Neuronal stem cell (in vitro differentiated cells): ENCODE results near the gene RC3H2. TPM values are rescaled to one million over a fixed set of nuclear protein-coding genes. Genes with fewer than 3 reads are reported as not detected.

ENCODE experiments used
- DNase-seq: peaks from one replicate; pipeline ENCODE4 v3.0.0-alpha.2; 2013; ENCODE audit warnings: low spot score
- H2AFZ ChIP-seq: one replicate; pipeline ENCODE4 v1.6.1; 2013; ENCODE audit warnings: mild to moderate bottlenecking, low read length, inconsistent platforms
- H2AK5ac ChIP-seq: 2 replicates; pipeline ENCODE4 v1.6.1; 2013; ENCODE audit warnings: low read depth, mild to moderate bottlenecking, inconsistent platforms, low read length, moderate library complexity, mixed read lengths
- H2BK120ac ChIP-seq: 2 replicates; pipeline ENCODE4 v1.6.1; 2013; ENCODE audit warnings: low read depth, mild to moderate bottlenecking, inconsistent platforms, low read length, moderate library complexity, mixed read lengths
- H2BK12ac ChIP-seq: one replicate; pipeline ENCODE4 v1.6.1; 2013; ENCODE audit warnings: low read length, inconsistent platforms
- H2BK15ac ChIP-seq: 2 replicates; pipeline ENCODE4 v1.6.1; 2013; ENCODE audit warnings: mild to moderate bottlenecking, low read length, inconsistent platforms, mixed read lengths
- H2BK5ac ChIP-seq: one replicate; pipeline ENCODE4 v1.6.1; 2013; ENCODE audit warnings: inconsistent platforms, mild to moderate bottlenecking, low read length, moderate library complexity
- H3K14ac ChIP-seq: one replicate; pipeline ENCODE4 v1.6.1; 2013; ENCODE audit warnings: low read length, inconsistent platforms
- H3K18ac ChIP-seq: 2 replicates; pipeline ENCODE4 v1.6.1; 2013; ENCODE audit warnings: low read length, inconsistent platforms
- H3K23ac ChIP-seq: 2 replicates; pipeline ENCODE4 v1.6.1; 2013; ENCODE audit warnings: low read depth, mild to moderate bottlenecking, mixed read lengths, low read length, inconsistent platforms; ENCODE audit not compliant: poor library complexity
- H3K27ac ChIP-seq: replicated peaks from 3 replicates; pipeline ENCODE4 v1.5.1; 2013; ENCODE audit warnings: low read length, inconsistent platforms
- H3K27me3 ChIP-seq, 3 experiments: 2 replicates each; pipeline ENCODE4 v1.6.1; 2013; ENCODE audit warnings: low read length in 3 of 3, mild to moderate bottlenecking in 2 of 3, inconsistent platforms in 1 of 3, low read depth in 1 of 3, mixed read lengths in 1 of 3, moderate library complexity in 1 of 3; ENCODE audit not compliant: control insufficient read depth in 3 of 3, insufficient read depth in 3 of 3
- H3K36me3 ChIP-seq, 2 donors: replicated peaks in 1 of 2; 2 replicates each; pipeline ENCODE4 v1.6.1; 2013; ENCODE audit warnings: low read length in 2 of 2; ENCODE audit not compliant: control insufficient read depth in 2 of 2, insufficient read depth in 2 of 2
- H3K4ac ChIP-seq: 2 replicates; pipeline ENCODE4 v1.6.1; 2013; ENCODE audit warnings: inconsistent platforms, mild to moderate bottlenecking, low read length, moderate library complexity
- H3K4me1 ChIP-seq, 2 donors: 1 replicate in 1 of 2; 2 replicates in 1 of 2; pipeline ENCODE4 v1.6.1; 2013; ENCODE audit warnings: low read length in 2 of 2, low read depth in 1 of 2; ENCODE audit not compliant: control insufficient read depth in 2 of 2, insufficient read depth in 1 of 2
- H3K4me2 ChIP-seq: one replicate; pipeline ENCODE4 v1.6.1; 2013; ENCODE audit warnings: mild to moderate bottlenecking, low read length, inconsistent platforms; ENCODE audit not compliant: insufficient read depth, poor library complexity, severe bottlenecking
- H3K4me3 ChIP-seq, 2 donors: 2 replicates each; pipeline ENCODE4 v1.5.1; 2013; ENCODE audit warnings: low read length in 2 of 2, mild to moderate bottlenecking in 2 of 2, inconsistent platforms in 1 of 2, moderate library complexity in 1 of 2
- H3K79me1 ChIP-seq: one replicate; pipeline ENCODE4 v1.6.1; 2013; ENCODE audit warnings: low read depth, mild to moderate bottlenecking, inconsistent platforms, low read length, moderate library complexity
- H3K9ac ChIP-seq: one replicate; pipeline ENCODE4 v1.6.1; 2013; ENCODE audit warnings: mild to moderate bottlenecking, low read depth, low read length, inconsistent platforms; ENCODE audit not compliant: poor library complexity
- H3K9me3 ChIP-seq, 2 donors: replicated peaks in 1 of 2; 2 replicates each; pipeline versions ENCODE3 to v1.6.1; 2013; ENCODE audit warnings: low read length in 2 of 2, mild to moderate bottlenecking in 2 of 2, inconsistent platforms in 1 of 2, low read depth in 1 of 2, mixed read lengths in 1 of 2, moderate library complexity in 1 of 2; ENCODE audit not compliant: control insufficient read depth in 2 of 2, insufficient read depth in 1 of 2
- H4K8ac ChIP-seq: one replicate; pipeline ENCODE4 v1.6.1; 2013; ENCODE audit warnings: low read depth, mild to moderate bottlenecking, inconsistent platforms, low read length, moderate library complexity
- H4K91ac ChIP-seq: one replicate; pipeline ENCODE4 v1.6.1; 2013; ENCODE audit warnings: low read length, low read depth, mild to moderate bottlenecking, inconsistent platforms; ENCODE audit not compliant: poor library complexity
- WGBS, 2 donors: extraction: QIAGEN DNeasy Blood & Tissue Kit; methylation state at CpG; one replicate each; pipeline ENCODE4 v1.1.7; 2013; ENCODE audit warnings: missing lambda C conversion rate in 2 of 2, mixed read lengths in 1 of 2; ENCODE audit not compliant: insufficient read length in 2 of 2, insufficient replicate concordance in 1 of 2; ENCODE audit errors: extremely low coverage in 2 of 2; 5-methylcytosine and 5-hydroxymethylcytosine counted together
- polyA plus RNA-seq, 2 experiments: library from polyadenylated mRNA; stranded (reverse); fragments of 200-250 nt; gene quantifications; one replicate each; pipeline ENCODE4 v1.2.3, GENCODE V29; 2013

RC3H2 gene, protein sequence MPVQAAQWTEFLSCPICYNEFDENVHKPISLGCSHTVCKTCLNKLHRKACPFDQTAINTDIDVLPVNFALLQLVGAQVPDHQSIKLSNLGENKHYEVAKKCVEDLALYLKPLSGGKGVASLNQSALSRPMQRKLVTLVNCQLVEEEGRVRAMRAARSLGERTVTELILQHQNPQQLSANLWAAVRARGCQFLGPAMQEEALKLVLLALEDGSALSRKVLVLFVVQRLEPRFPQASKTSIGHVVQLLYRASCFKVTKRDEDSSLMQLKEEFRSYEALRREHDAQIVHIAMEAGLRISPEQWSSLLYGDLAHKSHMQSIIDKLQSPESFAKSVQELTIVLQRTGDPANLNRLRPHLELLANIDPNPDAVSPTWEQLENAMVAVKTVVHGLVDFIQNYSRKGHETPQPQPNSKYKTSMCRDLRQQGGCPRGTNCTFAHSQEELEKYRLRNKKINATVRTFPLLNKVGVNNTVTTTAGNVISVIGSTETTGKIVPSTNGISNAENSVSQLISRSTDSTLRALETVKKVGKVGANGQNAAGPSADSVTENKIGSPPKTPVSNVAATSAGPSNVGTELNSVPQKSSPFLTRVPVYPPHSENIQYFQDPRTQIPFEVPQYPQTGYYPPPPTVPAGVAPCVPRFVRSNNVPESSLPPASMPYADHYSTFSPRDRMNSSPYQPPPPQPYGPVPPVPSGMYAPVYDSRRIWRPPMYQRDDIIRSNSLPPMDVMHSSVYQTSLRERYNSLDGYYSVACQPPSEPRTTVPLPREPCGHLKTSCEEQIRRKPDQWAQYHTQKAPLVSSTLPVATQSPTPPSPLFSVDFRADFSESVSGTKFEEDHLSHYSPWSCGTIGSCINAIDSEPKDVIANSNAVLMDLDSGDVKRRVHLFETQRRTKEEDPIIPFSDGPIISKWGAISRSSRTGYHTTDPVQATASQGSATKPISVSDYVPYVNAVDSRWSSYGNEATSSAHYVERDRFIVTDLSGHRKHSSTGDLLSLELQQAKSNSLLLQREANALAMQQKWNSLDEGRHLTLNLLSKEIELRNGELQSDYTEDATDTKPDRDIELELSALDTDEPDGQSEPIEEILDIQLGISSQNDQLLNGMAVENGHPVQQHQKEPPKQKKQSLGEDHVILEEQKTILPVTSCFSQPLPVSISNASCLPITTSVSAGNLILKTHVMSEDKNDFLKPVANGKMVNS
- polyA plus RNA-seq (2013, experiment 1 of 2): 31.0 TPM
- 34.1 TPM for polyA plus RNA-seq (2013, experiment 2 of 2)

DNA sequence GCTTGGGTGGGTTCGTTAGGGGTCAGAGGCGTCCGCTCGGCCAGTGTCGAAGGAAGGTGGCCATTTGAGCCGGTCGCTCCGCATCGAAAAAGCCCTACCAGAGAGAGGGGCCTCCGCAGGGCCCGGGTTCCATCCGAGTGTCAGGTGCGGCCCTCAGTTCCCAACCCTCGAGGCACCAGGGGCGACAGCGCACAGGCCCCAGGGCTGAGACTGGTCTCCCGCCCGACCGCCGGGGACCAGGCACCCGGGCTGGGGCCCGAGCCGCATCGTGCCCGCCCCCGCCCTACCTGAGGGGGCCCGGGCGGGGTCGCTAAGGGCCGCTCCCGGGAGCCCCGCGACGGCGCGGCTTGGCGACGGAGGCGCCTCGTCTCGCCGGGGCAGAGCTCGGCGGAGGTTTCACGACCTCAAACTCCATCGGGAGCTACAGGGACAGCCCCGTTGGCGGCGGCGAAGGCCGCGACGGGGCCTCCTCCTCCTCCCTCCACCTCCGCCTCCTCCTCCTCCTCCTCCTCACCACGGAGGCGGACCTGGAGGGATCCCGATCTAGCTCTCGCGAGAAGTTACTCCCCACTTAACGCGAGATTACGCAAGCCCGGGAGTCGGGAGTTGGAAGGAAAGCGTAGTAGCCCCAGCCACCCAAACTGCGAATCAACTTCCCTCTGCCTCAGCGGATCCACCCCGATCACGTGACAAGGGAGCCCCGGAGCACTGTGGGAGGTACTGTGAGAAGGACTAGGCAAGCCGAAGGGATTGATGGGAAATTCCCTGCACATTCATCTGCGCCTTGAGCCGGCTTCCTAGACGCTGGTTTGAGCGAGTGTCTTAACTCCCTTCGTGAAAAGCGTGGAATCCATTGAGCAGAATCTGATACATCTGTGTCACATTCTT lies at the start of gene RC3H2:
TSS of gene RC3H2 (minus strand) at position 537 of the 888 bp plus-strand sequence. CDS start 7,850 bp downstream, outside the sequence.
- Histone ChIP-seq H3K79me1 (no peaks in the 10 kb centered on the region), H4K91ac (no peak within 1 kb of the TSS), H2AFZ (peak within 1 kb of the TSS; percentile 85)

DNA sequence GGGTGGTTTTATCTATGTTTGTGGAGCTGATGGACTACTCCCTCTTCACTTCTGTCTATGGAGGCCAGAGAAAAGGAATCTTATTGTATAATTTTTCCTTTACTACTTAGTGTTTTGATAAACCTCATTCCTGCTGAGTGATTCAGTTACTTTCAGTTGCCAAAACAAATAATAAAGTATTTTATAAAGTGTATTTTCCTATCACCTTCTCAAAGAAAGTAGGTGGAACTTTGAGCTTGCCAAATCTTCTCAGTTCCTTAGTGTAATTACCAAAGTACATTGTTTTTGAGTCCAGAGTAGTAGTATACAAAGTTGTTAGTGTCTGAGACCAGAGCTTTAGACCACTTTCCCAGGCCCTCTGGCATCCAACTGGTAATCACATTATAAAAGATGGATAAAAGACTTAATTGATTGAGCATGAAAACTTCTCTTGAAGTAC lies 49.1 kb upstream of the RC3H2 start:
- Histone ChIP-seq H3K23ac (no peak overlapping the region), H3K9ac (no peak overlapping the region), H3K4ac (no peak overlapping the region), H4K91ac (no peak overlapping the region), H2AK5ac (no peak overlapping the region), H3K14ac (no peak overlapping the region), H3K79me1 (peaks cover 3% of the 10 kb centered on the region), H3K4me1 (peaks cover 1 to 3% of the 10 kb centered on the region in 2 donors), H3K4me2 (no peak overlapping the region), H3K4me3 (no peak overlapping the region), H4K8ac (no peak overlapping the region), H3K18ac (no peak overlapping the region), H3K27ac (no peak overlapping the region), H2BK12ac (no peak overlapping the region), H3K27me3 (no peaks in the 10 kb centered on the region), H2BK15ac (no peak overlapping the region), H2BK5ac (no peak overlapping the region), H3K9me3 (peaks cover 0 to 5% of the 10 kb centered on the region in 2 donors), H2BK120ac (no peak overlapping the region), H2AFZ (no peak overlapping the region), H3K36me3 (peaks cover 0 to 29% of the 10 kb centered on the region in 2 donors)
- no peak for DNase-seq

More for the DNA sequence above, at the start of gene RC3H2:
- H4K8ac ChIP-seq: no peak within 1 kb of the TSS
- no peak within 1 kb of the TSS for H3K4ac ChIP-seq
- H3K9ac ChIP-seq: peak within 1 kb of the TSS; percentile 92
- H2BK15ac ChIP-seq: peak within 1 kb of the TSS; percentile 94
- no peaks in the 10 kb centered on the region for H3K27me3 ChIP-seq
- no peak within 1 kb of the TSS for H2BK12ac ChIP-seq
- peak within 1 kb of the TSS; percentile 100 for H3K23ac ChIP-seq
- no peak within 1 kb of the TSS for H2BK120ac ChIP-seq
- H3K18ac ChIP-seq: peak within 1 kb of the TSS; percentile 99
- peaks cover 0 to 9% of the 10 kb centered on the region in 2 donors for H3K4me1 ChIP-seq
- peak within 1 kb of the TSS; percentile 95 for H2BK5ac ChIP-seq
- WGBS, 2 donors: no CpG with 5 or more reads among the region's 77 CpGs
- peak; percentile 100 for DNase-seq
- peak within 1 kb of the TSS; percentile 82 for H3K14ac ChIP-seq
- peak within 1 kb of the TSS; percentile 95 for H3K27ac ChIP-seq
- H3K4me3 ChIP-seq: peak within 1 kb of the TSS; percentile 66 to 90
- peak within 1 kb of the TSS; percentile 46 for H2AK5ac ChIP-seq
- H3K36me3 ChIP-seq: peaks cover 0 to 35% of the 10 kb centered on the region in 2 donors
- H3K4me2 ChIP-seq: peak within 1 kb of the TSS; percentile 71
- no peaks in the 10 kb centered on the region for H3K9me3 ChIP-seq

DNA sequence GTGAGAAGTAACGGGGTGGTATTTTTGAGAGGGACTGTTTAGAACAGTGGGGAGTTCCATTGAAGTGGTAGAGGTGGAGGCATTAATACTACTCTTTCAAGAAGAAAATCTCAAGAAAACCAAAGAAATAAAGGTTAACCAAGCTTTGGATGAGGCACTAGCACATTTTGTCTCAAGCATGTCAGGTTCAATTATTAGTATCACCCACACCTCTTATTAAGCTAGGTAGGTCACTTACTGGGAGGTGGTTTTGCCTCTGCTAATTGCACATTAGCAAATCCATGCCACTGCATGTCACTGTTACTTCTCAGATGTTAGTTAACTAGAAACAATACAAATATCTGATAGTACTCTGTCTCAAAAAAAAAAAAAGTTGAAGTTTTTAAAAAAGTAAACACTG lies 45.9 kb upstream of the RC3H2 start:
- Histone ChIP-seq H2BK15ac (no peak overlapping the region), H3K4ac (no peak overlapping the region), H3K4me1 (peaks cover 3 to 10% of the 10 kb centered on the region in 2 donors), H3K4me2 (no peak overlapping the region), H4K91ac (no peak overlapping the region), H2BK12ac (no peak overlapping the region), H3K9ac (no peak overlapping the region), H3K27me3 (no peaks in the 10 kb centered on the region), H3K36me3 (peaks cover 0 to 14% of the 10 kb centered on the region in 2 donors), H3K23ac (no peak overlapping the region), H3K9me3 (peaks cover 0 to 5% of the 10 kb centered on the region in 2 donors), H3K27ac (no peak overlapping the region), H3K14ac (no peak overlapping the region), H3K4me3 (no peak overlapping the region), H2AK5ac (no peak overlapping the region), H2BK5ac (no peak overlapping the region), H3K79me1 (peaks cover 3% of the 10 kb centered on the region), H4K8ac (no peak overlapping the region), H3K18ac (no peak overlapping the region), H2AFZ (no peak overlapping the region), H2BK120ac (no peak overlapping the region)
- no peak for DNase-seq
- 100% methylated on average over 1 of the region's 1 CpG; no CpG with 5 or more reads in 1 of the 2 donors for WGBS, 2 donors
